Fibroblast of villous mesenchyme (primary cell): Measurements from ENCODE around the gene GPR101. TPM values are rescaled to one million over a fixed set of nuclear protein-coding genes. Genes with fewer than 3 reads are reported as not detected.
"Not testable (repeated sequence)": the region's sequence is repeated elsewhere in the genome, so short reads cannot be mapped to it uniquely, and the experiment has no call there.

Source experiments
- DNase-seq: peaks from one replicate; pipeline ENCODE4 v3.0.0-alpha.2; 2010; ENCODE audit warnings: low read depth
- H3K4me3 ChIP-seq: 2 replicates; pipeline ENCODE4 v1.5.1; 2011; ENCODE audit warnings: low read depth, mild to moderate bottlenecking, low read length
- CTCF ChIP-seq: IDR thresholded peaks from 2 replicates; pipeline ENCODE4 v1.5.1; 2012; ENCODE audit warnings: low read depth, mild to moderate bottlenecking, low read length; ENCODE audit not compliant: insufficient read depth
- total RNA-seq: library from RNA; depleted of rRNA; stranded (reverse); fragments of >200 nt; gene quantifications from 2 replicates; pipeline ENCODE4 v1.2.3, GENCODE V29; 2012

The GPR101 gene
- total RNA-seq, 1 donor, result not detected

- no peak for TF ChIP-seq CTCF
- no peak for DNase-seq
- no peak overlapping the region for H3K4me3 ChIP-seq
Measured at GRCh38 chrX:137028699-137029098, 5.1 kb downstream of the GPR101 start.

GRCh38 chrX:137025930-137026329, 7.9 kb downstream of the GPR101 start:
- no peak overlapping the region for H3K4me3 ChIP-seq
- TF ChIP-seq CTCF, result no peak

GRCh38 chrX:137000236-137000635, 33.6 kb downstream of the GPR101 start:
- not testable (repeated sequence) for H3K4me3 ChIP-seq, DNase-seq

More at GRCh38 chrX:137025930-137026329, 7.9 kb downstream of the GPR101 start:
- no peak for DNase-seq

GRCh38 chrX:136999024-136999423, 34.8 kb downstream of the GPR101 start:
- TF ChIP-seq CTCF, result no peak
- DNase-seq, result no peak

More at GRCh38 chrX:136999024-136999423, 34.8 kb downstream of the GPR101 start:
- no peak overlapping the region for H3K4me3 ChIP-seq

Other genes starting within 250 kb of the GPR101 start
- gene RBMX, start 153.3 kb downstream of the GPR101 start, total RNA-seq, result 173 and 209 TPM in 2 replicates